Activated CD4-positive, CD25-positive, alpha-beta regulatory T cell (primary cell): Measurements from ENCODE around the gene BEST4.
"Not testable (repeated sequence)": the region's sequence is repeated elsewhere in the genome, so short reads cannot be mapped to it uniquely, and the experiment has no call there.

Experiments
- DNase-seq, 4 experiments: peaks; one replicate each; lab custom pipeline; 2025; lab: John Stamatoyannopoulos, UW

Gene BEST4

DNA sequence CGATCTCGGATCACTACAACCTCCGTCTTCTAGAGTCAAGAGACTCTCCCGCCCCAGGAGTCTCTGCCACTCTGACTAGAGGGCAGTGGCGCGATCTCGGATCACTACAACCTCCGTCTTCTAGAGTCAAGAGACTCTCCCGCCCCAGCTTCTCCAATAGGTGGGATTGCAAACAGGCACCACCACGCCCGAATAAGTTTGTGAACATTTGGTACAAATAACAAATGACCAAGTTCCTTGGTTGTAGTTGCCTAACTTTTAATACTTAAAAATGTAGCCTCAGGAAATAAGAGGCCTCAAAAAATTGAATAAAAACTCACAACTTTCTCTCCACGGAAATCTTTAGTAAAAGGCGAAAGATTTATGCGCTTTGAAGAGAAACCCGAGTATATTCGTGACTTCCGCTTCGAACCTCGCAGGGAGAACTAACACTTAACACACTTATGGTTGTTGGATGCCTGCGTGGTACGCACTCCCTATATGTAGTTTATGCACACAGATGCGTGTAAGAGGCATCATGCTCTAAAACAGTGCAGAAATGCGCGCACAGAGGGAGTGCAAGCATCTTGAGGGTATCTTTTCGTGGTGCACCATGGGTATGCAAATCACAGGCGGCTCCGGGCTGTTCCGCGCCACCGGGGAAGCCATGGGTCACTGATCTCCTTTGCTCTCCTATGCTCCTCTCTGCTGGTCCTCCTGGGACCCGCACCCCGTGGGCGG lies 31.8 kb upstream of the BEST4 start:
- DNase-seq: peak; percentile 54 to 70 (median 62)

GRCh38 chr1:44819196-44819607 lies 31.2 kb upstream of the BEST4 start:
- DNase-seq: no peak

DNA sequence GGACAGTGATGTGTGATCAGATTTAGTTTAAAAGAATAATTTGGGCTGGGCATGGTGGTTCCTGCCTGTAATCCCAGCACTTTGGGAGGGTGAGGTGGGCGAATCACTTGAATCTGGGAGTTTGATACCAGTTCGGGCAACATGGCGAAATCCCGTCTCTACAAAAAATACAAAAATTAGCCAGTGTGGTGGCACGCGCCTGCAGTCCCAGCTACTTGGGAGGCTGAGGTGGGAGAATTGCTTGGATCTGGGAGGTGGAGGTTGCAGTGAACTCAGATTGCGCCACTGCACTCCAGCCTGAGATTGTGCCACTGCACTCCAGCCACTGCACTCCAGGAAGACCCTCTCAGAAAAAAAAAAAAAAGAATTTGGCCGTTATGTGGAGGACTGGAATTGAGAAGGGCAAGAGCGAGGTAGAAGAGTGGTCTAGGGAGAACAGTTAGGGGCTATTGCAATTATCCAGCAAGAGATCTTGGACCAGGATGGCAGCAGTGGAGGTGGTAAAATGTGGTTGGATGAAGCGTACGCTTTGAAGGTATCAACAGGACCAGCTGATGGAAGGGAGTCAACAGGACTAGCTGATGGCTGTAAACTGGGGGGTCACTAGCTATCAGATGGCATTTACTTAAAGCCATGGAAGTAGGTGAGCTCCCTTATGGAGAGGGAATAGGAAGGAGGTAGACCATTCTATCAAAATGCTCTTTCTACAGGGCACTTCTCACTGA lies 30.0 kb upstream of the BEST4 start:
- no peak for DNase-seq

DNA sequence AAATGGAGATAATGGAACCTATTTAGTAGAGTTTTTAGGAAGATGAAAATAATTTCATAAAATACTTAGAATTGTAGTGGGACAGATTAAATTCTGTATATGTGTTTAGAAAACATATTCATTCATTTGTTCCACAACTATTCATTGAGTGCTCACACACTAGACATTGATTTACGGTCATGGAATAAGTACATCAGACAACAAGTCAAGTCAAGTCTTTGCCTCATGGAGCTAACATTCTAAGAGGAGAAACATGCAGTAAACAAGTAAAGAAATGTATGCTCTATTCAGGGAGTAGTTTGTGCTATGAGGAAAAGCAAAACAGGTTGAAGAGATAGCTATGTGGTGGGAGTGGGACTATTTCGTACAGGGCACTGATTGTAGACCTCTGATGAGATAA lies 29.3 kb upstream of the BEST4 start:
- no peak for DNase-seq

GRCh38 chr1:44815926-44816325 lies 28.0 kb upstream of the BEST4 start:
- not testable (repeated sequence) for DNase-seq

GRCh38 chr1:44812822-44813543 lies 25.0 kb upstream of the BEST4 start:
- DNase-seq: no peak

DNA sequence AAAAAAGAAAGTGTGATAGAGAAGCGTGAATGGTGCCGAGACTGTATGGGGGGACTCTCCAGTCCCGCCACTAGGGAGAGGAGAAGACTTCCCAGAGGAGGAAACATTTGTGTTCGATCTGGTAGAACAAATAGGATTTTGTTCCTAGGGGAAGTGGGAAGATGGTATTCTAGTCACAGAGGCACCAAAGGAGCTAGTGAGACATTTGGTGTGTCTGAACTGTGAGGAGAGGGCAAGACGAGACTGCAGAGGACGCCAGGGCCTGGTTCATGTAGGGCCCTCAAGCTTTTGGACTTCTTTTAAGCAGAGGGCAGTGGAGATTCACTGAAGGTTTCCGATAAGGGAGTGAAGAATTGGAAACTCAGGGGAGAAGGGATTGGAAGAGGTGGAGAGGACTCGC lies 23.3 kb upstream of the BEST4 start:
- no peak for DNase-seq

DNA sequence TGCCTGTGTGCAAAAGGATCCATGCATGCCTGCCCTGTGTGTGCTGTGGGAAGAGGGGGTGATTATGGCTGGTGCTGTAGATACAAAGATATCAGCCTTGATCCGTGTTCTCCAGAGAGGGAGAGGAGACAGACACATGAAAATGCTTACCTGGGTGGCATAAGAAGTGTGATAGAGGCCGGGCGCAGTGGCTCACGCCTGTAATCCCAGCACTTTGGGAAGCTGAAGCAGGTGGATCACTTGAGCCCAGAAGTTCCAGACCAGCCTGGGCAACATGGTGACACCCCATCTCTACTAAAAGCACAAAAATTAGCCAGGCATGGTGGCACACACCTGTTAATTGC lies 22.8 kb upstream of the BEST4 start:
- DNase-seq: not testable (repeated sequence)

DNA sequence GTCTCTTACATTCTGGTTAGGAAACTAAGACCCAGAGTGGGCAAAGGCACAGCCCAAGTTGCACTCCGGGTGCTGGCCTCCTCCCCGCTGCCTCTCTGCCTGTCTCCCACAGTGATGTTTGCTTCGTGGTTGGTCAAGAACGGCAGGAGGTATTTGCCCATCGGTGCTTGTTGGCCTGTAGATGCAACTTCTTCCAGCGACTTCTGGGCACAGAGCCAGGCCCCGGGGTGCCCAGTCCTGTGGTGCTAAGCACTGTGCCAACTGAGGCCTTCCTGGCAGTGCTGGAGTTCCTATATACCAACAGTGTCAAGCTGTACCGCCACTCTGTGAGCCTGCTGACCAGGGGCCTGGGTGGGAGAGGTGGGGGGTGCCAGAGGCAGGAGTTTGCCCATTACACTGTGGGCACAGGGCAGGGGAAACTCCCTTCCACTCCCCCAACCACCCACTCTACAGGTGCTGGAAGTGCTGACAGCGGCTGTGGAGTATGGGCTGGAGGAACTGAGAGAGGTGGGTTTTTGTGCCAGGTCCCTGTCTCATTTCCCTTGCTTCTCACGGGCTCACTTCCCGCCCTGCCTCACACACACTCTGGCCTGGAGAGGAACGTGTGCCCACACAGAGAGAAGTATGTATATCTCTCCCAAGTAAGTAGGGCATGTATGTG lies 22.3 kb upstream of the BEST4 start:
- no peak for DNase-seq

DNA sequence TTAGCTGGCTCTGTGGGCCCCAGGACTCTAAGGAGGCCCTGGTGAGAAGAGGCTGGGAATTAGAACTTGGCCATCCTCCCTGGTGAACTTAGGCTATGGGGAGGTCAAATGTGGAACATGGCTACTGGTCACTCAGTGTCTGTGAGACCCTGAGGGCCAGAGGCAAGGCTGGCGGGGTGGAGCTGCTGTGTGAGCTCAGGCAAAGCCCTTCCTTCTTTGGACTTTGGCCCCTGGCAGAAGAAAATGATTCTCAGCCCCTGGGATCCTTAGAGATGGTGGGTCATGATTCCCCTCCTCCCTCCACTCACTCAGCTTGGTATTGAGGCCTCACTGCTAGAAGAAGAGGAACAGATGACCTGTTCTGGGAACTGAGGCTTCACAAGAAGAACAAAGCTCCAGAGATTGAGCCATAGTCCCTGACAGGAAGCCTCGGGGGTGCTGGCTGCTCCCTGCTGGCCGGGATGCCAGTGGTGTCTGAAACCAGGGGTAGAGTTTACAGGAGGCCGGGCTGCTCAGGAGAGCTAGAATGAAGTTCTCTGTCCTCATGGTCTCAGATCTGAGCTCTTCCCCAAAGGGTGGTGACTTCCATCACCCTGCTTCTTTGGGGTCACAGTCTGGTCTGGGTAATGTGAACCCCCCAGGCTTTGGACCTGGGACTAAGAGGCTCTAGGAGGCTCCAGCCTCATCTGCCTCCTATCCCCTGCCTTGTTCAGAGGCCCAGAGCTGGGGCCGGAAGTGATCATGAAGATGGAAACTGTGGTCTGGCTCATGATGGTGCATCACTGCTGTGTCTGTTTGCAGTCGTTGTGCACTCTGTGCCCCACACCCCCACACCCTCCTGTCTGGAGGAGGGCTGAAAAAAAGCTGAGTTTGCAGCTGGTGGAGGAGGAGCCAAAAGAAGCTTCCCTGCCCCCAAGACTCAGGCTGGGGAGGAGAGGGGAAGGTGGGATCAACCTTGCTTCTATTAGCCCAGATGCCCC lies 21.3 kb upstream of the BEST4 start:
- peak; percentile 60 to 84 (median 70) for DNase-seq

DNA sequence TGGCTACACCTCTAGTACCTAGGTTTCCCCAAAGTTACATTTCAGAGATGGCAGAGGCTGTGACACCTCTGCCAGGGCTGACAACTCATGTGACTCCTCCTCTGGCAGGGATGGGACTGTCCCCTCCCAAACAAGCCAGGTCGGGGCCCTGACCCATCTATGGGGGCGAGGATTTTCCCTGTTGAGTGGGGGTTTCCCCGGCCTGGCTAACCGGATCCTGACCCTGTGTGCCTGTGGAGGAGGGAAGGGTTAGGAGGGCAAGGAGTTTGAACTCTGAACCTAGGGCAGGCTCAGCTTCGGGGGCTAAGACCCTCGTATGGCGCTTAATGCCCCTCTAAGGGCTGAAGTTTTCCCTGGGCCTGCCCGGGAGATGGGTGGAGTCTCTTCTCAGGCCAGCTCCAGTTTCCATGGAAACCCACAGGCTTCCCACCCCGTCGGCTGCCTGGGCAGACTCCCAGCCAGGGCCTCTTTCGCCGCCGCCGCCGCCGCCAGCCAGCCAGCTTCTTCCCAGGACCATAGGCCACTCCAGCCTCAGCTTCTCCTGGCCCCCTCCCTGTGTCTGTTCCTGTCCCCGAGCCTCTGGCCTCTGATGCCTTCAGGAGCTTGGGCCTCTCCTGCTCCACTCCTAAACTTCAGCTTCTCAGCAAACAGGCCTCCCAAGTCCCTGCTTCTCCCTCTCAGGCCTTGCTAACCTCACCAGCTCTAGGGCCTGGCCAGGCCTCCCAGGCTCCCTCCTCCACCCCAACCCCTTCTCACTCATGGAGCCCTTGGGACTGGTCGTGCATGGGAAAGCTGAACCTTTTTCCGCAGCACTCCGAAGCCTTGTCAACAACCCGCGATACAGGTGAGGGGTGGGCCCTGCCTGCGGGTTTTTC lies 20.3 kb upstream of the BEST4 start, which contains the start of gene BTBD19:
Gene BTBD19 (plus strand): TSS at position 461 of the 875 bp plus-strand sequence. CDS start 298 bp downstream, at position 759.
- peak in 2 of 4 experiments; percentile 50 to 51 for DNase-seq

DNA sequence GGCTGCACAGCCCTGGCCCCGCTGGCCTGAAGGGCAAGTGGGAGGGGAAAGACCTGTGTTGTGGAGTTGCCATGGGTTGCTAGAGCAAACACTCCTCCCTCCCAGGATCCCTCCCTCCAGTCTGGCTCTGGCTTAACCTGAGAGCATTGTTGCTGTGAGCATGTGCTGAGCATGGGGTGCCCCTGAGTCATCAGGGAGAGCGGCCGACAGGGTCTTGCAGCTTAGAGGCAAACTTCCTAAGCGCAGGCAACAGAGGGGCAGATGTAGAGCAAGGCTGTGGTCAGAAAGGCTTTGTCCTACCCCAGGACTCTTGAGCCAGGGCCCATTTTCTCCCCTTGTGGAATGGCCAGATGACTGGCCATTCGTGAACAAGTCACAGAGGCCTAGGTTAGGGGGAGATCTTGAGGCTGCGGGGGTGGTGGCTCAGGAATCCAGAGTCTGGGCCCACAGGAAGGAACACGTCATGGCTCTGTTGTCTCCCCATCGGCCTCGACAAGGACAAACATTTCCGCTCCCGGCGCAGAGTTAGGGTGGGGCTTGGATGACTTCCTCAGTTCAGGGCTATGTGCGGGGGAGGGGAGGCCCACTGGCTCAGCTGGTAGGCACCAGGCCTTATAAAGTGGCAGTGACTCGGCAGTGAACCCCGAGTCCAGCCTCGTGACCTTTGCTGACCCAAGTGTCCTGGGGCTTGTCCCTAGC lies 19.5 kb upstream of the BEST4 start:
- DNase-seq: peak; percentile 51 to 87 (median 68)

GRCh38 chr1:44806704-44807363 lies 18.9 kb upstream of the BEST4 start, which contains the start of gene DYNLT4:
Gene DYNLT4 (minus strand): TSS chr1:44807351. CDS start chr1:44806668, 683 bp downstream.
- DNase-seq: no peak

DNA sequence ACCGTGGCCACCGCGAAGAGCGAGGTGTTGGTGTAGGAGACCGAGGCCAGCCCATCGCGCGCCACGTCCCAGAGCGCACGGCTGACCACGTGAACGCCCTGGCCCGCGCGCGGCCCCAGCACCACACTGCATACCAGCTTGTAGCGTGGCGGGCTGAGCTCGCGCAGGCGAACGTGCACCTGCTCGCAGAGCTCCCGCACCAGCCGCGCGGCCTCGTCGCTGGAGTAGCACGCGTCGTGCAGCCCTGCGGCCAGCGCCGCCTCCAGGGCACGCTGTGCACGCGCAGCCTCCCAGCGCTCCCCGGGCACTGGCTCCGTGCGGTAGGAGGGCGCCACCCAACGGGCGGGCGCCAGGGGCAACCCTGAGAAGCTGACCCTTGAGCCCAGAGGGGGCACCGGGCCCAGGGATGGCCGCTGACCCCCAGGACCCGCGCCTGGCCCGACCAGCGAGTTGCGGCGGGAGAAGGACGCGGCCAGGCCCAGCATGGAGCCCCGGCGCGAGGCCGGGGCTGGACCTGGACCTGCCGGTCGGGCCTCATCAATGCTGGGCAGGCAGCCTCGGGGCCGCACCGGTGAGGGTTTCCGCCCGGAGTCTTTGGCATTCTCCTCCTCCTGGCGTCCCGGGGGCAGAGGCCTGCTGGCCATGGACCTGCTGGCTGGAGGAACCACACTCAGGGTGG lies 18.2 kb upstream of the BEST4 start:
- DNase-seq: no peak

DNA sequence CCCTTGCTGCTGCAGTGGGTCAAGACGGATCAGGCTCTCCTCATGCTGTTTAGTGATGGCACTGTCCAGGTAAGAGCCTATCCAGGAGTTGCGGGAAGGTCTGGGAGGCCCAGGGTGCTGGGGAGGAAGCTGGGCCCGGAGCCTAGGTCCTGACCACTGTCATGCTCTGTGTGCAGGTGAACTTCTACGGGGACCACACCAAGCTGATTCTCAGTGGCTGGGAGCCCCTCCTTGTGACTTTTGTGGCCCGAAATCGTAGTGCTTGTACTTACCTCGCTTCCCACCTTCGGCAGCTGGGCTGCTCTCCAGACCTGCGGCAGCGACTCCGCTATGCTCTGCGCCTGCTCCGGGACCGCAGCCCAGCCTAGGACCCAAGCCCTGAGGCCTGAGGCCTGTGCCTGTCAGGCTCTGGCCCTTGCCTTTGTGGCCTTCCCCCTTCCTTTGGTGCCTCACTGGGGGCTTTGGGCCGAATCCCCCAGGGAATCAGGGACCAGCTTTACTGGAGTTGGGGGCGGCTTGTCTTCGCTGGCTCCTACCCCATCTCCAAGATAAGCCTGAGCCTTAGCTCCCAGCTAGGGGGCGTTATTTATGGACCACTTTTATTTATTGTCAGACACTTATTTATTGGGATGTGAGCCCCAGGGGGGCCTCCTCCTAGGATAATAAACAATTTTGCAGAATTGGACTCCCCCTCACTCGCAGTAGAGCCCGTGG lies 17.5 kb upstream of the BEST4 start:
- no peak for DNase-seq

- no peak for DNase-seq
Measured at GRCh38 chr1:44803312-44804095, 15.5 kb upstream of the BEST4 start.

GRCh38 chr1:44803062-44803311 lies 15.0 kb upstream of the BEST4 start:
- no peak for DNase-seq
